ENCODE measurements around the gene PRDM2.

DNA sequence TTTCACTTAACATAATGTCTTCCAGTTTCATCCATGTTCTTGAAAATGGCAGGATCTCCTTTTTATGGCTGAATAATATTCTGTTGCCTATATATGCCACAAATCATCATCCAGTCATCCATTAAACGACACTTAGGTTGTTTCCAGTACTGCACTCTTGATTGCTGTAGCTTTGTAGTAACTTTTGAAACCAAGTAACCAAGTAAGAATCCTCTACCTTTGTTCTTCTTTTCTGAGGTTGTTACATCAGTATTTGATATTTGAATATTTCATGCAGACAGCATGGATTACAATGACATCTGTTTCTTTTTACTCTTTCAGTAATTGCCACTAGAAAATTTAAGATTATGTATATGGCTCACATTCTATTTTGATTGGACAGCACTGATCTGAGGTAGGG, 22.1 kb upstream of the PRDM2 start:
- TF ChIP-seq YY1 (IDR thresholded peaks at IDR 0.05; ENCODE audit: insufficient read depth, insufficient read length), result no peak
- no peak for TF ChIP-seq ZNF274 (IDR thresholded peaks at IDR 0.05; ENCODE audit: low read depth, low read length)
- TF ChIP-seq SUZ12 (IDR thresholded peaks at IDR 0.05; ENCODE audit: extremely low read depth, insufficient read depth, insufficient read length), result no peak

Data from NT2/D1 (cell line).